OCI-LY3 (cell line): ENCODE results near the gene TNFRSF8.

Source experiments
- H2AFZ ChIP-seq: fragments of 200-600, 300-600 bp; shearing (Covaris generic); 2 replicates; pipeline ENCODE4 v1.6.0; 2014; ENCODE audit warnings: antibody characterized with exemption, low read depth, low read length
- H3K27ac ChIP-seq: fragments of 200-600, 300-600 bp; sonication (generic); 2 replicates; pipeline ENCODE4 v1.5.1; 2014; ENCODE audit warnings: mild to moderate bottlenecking, low read length, moderate library complexity, mixed read lengths
- H3K27me3 ChIP-seq: fragments of 200-600, 300-600 bp; sonication (generic); 2 replicates; pipeline ENCODE4 v1.6.1; 2014; ENCODE audit warnings: low read depth, low read length, mixed read lengths
- H3K36me3 ChIP-seq: fragments of 200-600, 300-600 bp; sonication (generic); replicated peaks from 2 replicates; pipeline ENCODE3; 2014; ENCODE audit warnings: low read depth, low read length, mixed read lengths
- H3K4me1 ChIP-seq: fragments of 300-600, 200-600 bp; sonication (generic); 2 replicates; pipeline ENCODE4 v1.6.1; 2014; ENCODE audit warnings: low read length, mixed read lengths
- H3K4me2 ChIP-seq: fragments of 200-600, 300-600 bp; sonication (generic); 2 replicates; pipeline ENCODE4 v1.6.1; 2014; ENCODE audit warnings: low read length, mixed read lengths
- H3K4me3 ChIP-seq: fragments of 300-600, 200-600 bp; sonication (generic); 2 replicates; pipeline ENCODE4 v1.5.1; 2014; ENCODE audit warnings: antibody characterized with exemption, mild to moderate bottlenecking, low read length, moderate library complexity
- H3K79me2 ChIP-seq: fragments of 300-600, 200-600 bp; shearing (Covaris generic); 2 replicates; pipeline ENCODE4 v1.6.1; 2014; ENCODE audit warnings: mild to moderate bottlenecking, low read length, mixed read lengths
- H3K9ac ChIP-seq: fragments of 300-600, 200-600 bp; shearing (Covaris generic); 2 replicates; pipeline ENCODE4 v1.6.0; 2014; ENCODE audit warnings: mild to moderate bottlenecking, low read length, moderate library complexity
- H3K9me3 ChIP-seq: fragments of 200-600, 300-600 bp; shearing (Covaris generic); 2 replicates; pipeline ENCODE4 v1.6.1; 2014; ENCODE audit warnings: low read length, mixed read lengths; ENCODE audit not compliant: insufficient read depth
- H4K20me1 ChIP-seq: fragments of 200-600, 300-600 bp; sonication (generic); 2 replicates; pipeline ENCODE4 v1.6.1; 2016; ENCODE audit warnings: low read length, mixed read lengths; ENCODE audit not compliant: insufficient read depth
- EZH2phosphoT487 ChIP-seq: fragments of 200-600 bp; shearing (Covaris generic); IDR thresholded peaks from 2 replicates; pipeline ENCODE4 v1.6.1; 2018; ENCODE audit warnings: antibody characterized with exemption, mixed run types, low read depth
- TF ChIP-seq, protein P1 (sequence below): fragments of 200-600, 300-600 bp; sonication (generic); IDR thresholded peaks from 2 replicates; pipeline ENCODE4 v1.5.1; 2014; ENCODE audit warnings: antibody characterized with exemption, low read length, low read depth

Gene TNFRSF8

DNA sequence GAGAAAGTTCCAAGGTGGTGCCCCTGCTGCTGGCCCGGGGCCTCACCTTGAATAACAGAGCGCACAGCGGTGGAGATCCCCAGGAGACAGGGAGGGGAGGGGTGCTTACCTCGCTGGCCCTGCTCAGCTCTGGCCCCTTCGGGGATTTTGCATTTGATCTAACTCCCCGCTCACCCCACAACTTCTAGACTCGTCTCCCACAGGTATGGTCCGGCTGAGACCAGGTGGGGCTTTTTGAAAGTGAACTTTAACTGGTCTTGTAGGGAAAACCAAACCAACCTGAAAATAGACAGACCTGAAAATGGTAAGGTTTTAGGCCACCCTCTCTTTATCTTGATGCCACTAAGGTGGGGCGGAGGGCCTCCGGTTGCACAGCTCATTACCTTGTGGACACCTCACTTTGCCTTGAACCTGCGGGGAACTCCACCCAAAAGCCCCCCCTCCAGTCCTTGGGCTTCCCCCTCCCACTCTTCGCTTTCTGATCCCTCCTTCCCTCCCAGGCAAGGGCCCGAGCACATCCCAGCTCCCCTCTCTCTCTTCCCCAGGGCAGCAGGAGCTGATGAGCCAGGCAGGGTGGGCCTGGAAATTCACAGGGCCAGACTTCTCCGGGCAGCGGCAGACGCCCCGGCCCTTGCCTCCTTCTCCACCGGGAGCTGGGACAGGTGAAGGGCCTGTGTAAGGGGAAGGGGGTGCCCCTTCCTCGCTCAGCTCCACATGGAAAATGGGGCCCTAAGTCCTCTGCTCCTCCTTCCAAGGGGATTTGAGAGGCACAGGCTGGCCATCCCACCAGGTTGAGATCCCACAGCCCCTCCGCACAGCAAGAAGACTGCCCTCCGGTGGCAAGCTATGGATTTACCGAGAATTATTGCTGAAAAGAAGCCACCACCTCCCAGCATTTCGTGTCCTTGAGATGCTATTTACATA lies 16.1 kb downstream of the TNFRSF8 start:
- Histone ChIP-seq H3K4me1 (peaks cover 13% of the 10 kb centered on the region), H2AFZ (peak overlapping the region; percentile 20), H3K27ac (no peak overlapping the region), H3K9me3 (no peaks in the 10 kb centered on the region), H3K79me2 (no peaks in the 10 kb centered on the region), H3K4me3 (peak overlapping the region; percentile 65), H3K4me2 (peak overlapping the region; percentile 86), H3K27me3 (peaks cover 32% of the 10 kb centered on the region), H3K9ac (0 out of 2 replicates have a peak overlapping the region, but pooled peaks have one; percentile 31), H4K20me1 (no peaks in the 10 kb centered on the region), H3K36me3 (no peaks in the 10 kb centered on the region)
- no peak for TF ChIP-seq EZH2phosphoT487
- TF ChIP-seq, protein P1, sequence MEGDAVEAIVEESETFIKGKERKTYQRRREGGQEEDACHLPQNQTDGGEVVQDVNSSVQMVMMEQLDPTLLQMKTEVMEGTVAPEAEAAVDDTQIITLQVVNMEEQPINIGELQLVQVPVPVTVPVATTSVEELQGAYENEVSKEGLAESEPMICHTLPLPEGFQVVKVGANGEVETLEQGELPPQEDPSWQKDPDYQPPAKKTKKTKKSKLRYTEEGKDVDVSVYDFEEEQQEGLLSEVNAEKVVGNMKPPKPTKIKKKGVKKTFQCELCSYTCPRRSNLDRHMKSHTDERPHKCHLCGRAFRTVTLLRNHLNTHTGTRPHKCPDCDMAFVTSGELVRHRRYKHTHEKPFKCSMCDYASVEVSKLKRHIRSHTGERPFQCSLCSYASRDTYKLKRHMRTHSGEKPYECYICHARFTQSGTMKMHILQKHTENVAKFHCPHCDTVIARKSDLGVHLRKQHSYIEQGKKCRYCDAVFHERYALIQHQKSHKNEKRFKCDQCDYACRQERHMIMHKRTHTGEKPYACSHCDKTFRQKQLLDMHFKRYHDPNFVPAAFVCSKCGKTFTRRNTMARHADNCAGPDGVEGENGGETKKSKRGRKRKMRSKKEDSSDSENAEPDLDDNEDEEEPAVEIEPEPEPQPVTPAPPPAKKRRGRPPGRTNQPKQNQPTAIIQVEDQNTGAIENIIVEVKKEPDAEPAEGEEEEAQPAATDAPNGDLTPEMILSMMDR: peak; percentile 62

DNA sequence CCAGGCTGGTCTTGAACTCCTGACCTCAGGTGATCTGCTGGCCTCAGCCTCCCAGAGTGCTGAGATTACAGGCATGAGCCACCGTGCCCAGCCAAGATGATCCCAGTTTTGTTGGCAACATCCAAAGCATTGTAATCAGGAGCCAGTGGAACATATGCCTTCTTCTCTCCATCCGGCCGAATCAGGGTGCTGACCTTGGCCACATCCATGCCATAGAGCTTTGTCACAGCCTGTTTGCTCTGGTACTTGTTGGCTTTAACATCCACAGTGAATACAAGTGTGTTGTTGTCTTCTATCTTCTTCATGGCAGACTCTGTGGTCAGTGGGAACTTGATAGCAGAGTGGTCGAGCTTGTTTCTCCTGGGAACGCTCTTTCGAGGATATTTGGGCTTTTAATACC lies 17.1 kb downstream of the TNFRSF8 start:
- Histone ChIP-seq H3K36me3 (no peaks in the 10 kb centered on the region), H3K4me1 (peaks cover 13% of the 10 kb centered on the region), H3K79me2 (no peaks in the 10 kb centered on the region), H3K4me3 (no peak overlapping the region), H3K27me3 (peaks cover 32% of the 10 kb centered on the region), H3K27ac (no peak overlapping the region), H3K9me3 (no peaks in the 10 kb centered on the region), H3K4me2 (no peak overlapping the region), H2AFZ (no peak overlapping the region), H4K20me1 (no peaks in the 10 kb centered on the region), H3K9ac (no peak overlapping the region)
- no peak for TF ChIP-seq EZH2phosphoT487
- TF ChIP-seq, protein P1: no peak

DNA sequence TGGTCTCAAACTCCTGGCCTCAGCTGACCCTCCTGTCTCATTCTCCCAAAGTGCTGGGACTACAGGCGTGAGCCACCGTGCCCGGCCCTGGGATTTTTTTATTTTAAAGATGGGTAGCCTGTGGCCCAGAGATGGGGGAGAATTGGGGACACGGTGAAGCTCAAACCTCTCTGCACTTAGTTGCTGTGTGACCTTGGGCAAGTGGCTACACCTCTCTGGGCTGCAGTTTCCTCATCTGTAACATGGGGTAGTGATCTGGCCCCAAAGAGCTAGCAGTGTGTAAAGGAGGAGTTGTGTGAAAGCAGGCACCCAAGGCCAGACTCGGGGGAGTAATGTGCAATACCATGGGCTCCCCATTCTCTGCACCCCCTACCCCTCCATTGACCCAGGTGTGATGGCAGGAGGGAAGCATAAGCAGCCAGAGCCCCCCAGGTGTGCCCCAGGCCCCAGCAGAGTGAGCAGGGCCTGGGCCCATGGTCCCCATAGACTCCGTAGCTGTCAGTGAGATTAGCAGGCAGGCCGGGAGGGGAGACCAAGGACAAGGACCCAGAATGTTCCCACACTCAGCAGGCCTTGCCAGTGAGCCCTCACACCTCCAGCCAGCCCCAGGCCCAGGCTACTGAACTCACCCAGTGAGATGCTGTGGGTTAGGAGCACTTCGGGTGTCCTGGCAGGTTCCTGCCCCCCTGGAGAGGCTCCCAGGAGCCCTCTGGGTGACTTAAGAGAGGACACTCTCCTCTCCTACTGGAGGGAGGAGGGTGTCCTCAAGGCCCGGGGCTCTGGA lies 17.9 kb downstream of the TNFRSF8 start:
- no peak overlapping the region for H2AFZ ChIP-seq
- no peak overlapping the region for H3K9ac ChIP-seq
- no peak overlapping the region for H3K27ac ChIP-seq
- peaks cover 13% of the 10 kb centered on the region for H3K4me1 ChIP-seq
- peaks cover 26% of the 10 kb centered on the region for H3K27me3 ChIP-seq
- H4K20me1 ChIP-seq: no peaks in the 10 kb centered on the region
- no peak for TF ChIP-seq EZH2phosphoT487
- TF ChIP-seq, protein P1: no peak
- H3K4me3 ChIP-seq: no peak overlapping the region
- no peaks in the 10 kb centered on the region for H3K9me3 ChIP-seq
- H3K36me3 ChIP-seq: no peaks in the 10 kb centered on the region
- no peak overlapping the region for H3K4me2 ChIP-seq
- no peaks in the 10 kb centered on the region for H3K79me2 ChIP-seq
